Transverse colon (tissue), 4 donors: Measurements from ENCODE around the gene RANBP9.

Source experiments
- POLR2A ChIP-seq: fragments of 450-650 bp; IDR thresholded peaks from one replicate; pipeline ENCODE4 v1.6.1; 2016; ENCODE audit warnings: antibody characterized with exemption, mild to moderate bottlenecking, moderate library complexity
- POLR2AphosphoS5 ChIP-seq, 3 donors: sonication (generic); formaldehyde crosslinking; IDR thresholded peaks; one replicate each; pipeline ENCODE4 v1.6.1; 2016; ENCODE audit warnings: antibody characterized with exemption in 3 of 3
- TF ChIP-seq, protein P1 (sequence below), 5 experiments: fragments of 200-600 bp in 3 of 5; fragments of 450-650 bp in 2 of 5; sonication (generic) in 3 of 5; IDR thresholded peaks; 1 replicate in 2 of 5; 2 replicates in 3 of 5; pipeline ENCODE4 v1.5.1; 2016 to 2017; ENCODE audit warnings: antibody characterized with exemption in 5 of 5, inconsistent platforms in 3 of 5, mild to moderate bottlenecking in 2 of 5, moderate library complexity in 1 of 5

DNA sequence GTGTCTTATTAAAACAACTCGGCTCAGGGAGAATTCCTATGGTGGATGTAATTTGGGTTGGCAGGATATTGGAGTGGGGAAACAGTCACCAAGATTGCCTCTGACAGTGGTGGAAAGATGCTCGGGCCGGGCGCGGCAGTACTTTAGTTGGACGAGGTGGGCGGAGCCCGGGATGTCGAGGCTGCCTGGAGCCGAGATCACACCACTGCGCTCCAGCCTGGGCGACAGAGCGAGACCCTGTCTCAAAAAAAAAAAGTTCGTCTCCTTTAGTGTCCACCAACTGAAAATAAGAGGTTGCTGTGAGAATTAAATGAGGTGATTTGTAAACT, 95.9 kb downstream of the RANBP9 start:
- TF ChIP-seq POLR2A (no peak), POLR2AphosphoS5 (IDR thresholded peaks at IDR 0.05) (no peak)
- TF ChIP-seq, protein P1, sequence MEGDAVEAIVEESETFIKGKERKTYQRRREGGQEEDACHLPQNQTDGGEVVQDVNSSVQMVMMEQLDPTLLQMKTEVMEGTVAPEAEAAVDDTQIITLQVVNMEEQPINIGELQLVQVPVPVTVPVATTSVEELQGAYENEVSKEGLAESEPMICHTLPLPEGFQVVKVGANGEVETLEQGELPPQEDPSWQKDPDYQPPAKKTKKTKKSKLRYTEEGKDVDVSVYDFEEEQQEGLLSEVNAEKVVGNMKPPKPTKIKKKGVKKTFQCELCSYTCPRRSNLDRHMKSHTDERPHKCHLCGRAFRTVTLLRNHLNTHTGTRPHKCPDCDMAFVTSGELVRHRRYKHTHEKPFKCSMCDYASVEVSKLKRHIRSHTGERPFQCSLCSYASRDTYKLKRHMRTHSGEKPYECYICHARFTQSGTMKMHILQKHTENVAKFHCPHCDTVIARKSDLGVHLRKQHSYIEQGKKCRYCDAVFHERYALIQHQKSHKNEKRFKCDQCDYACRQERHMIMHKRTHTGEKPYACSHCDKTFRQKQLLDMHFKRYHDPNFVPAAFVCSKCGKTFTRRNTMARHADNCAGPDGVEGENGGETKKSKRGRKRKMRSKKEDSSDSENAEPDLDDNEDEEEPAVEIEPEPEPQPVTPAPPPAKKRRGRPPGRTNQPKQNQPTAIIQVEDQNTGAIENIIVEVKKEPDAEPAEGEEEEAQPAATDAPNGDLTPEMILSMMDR (IDR thresholded peaks at IDR 0.05), result no peak
